Measurements from ENCODE around the gene PIK3R3.
"Not testable (repeated sequence)": the region's sequence is repeated elsewhere in the genome, so short reads cannot be mapped to it uniquely, and the experiment has no call there.

Gene PIK3R3

GRCh38 chr1:46096269-46097148 lies 35.9 kb downstream of the PIK3R3 start:
- Histone ChIP-seq H3K9me3 (ENCODE audit: control insufficient read depth, low read depth, low read length) (no peaks in the 10 kb centered on the region), H3K4me1 (ENCODE audit: control insufficient read depth, low read depth, low read length) (no peaks in the 10 kb centered on the region), H3K4me3 (ENCODE audit: low read length) (no peak overlapping the region), H3K36me3 (ENCODE audit: control insufficient read depth, low read depth, low read length) (no peaks in the 10 kb centered on the region), H3K27ac (ENCODE audit: low read length) (no peak overlapping the region), H3K27me3 (ENCODE audit: control insufficient read depth, insufficient read depth, low read length) (no peaks in the 10 kb centered on the region), H3K9ac (ENCODE audit: low read length) (no peak overlapping the region)

- H3K27ac ChIP-seq (ENCODE audit: low read length); H3K4me1 ChIP-seq (ENCODE audit: control insufficient read depth, low read depth, low read length); H3K4me3 ChIP-seq (ENCODE audit: low read length); H3K9me3 ChIP-seq (ENCODE audit: control insufficient read depth, low read depth, low read length); H3K27me3 ChIP-seq (ENCODE audit: control insufficient read depth, insufficient read depth, low read length); H3K36me3 ChIP-seq (ENCODE audit: control insufficient read depth, low read depth, low read length); H3K9ac ChIP-seq (ENCODE audit: low read length): not testable (repeated sequence)
Measured at GRCh38 chr1:46095110-46095509, 37.3 kb downstream of the PIK3R3 start.

- no peaks in the 10 kb centered on the region for H3K9me3 ChIP-seq (ENCODE audit: control insufficient read depth, low read depth, low read length)
- H3K36me3 ChIP-seq (ENCODE audit: control insufficient read depth, low read depth, low read length) = no peaks in the 10 kb centered on the region
- H3K27ac ChIP-seq (ENCODE audit: low read length) = no peak overlapping the region
- no peak overlapping the region for H3K4me3 ChIP-seq (ENCODE audit: low read length)
- no peak overlapping the region for H3K9ac ChIP-seq (ENCODE audit: low read length)
- H3K4me1 ChIP-seq (ENCODE audit: control insufficient read depth, low read depth, low read length) = no peaks in the 10 kb centered on the region
- no peaks in the 10 kb centered on the region for H3K27me3 ChIP-seq (ENCODE audit: control insufficient read depth, insufficient read depth, low read length)
Measured at GRCh38 chr1:46094471-46095005, 37.9 kb downstream of the PIK3R3 start.

GRCh38 chr1:46093832-46094231 lies 38.6 kb downstream of the PIK3R3 start:
- H3K9me3 ChIP-seq (ENCODE audit: control insufficient read depth, low read depth, low read length); H3K4me1 ChIP-seq (ENCODE audit: control insufficient read depth, low read depth, low read length); H3K27me3 ChIP-seq (ENCODE audit: control insufficient read depth, insufficient read depth, low read length); H3K36me3 ChIP-seq (ENCODE audit: control insufficient read depth, low read depth, low read length); H3K4me3 ChIP-seq (ENCODE audit: low read length); H3K9ac ChIP-seq (ENCODE audit: low read length); H3K27ac ChIP-seq (ENCODE audit: low read length): not testable (repeated sequence)

- no peak overlapping the region for H3K9ac ChIP-seq (ENCODE audit: low read length)
- no peak overlapping the region for H3K27ac ChIP-seq (ENCODE audit: low read length)
- no peak overlapping the region for H3K4me3 ChIP-seq (ENCODE audit: low read length)
- no peaks in the 10 kb centered on the region for H3K27me3 ChIP-seq (ENCODE audit: control insufficient read depth, insufficient read depth, low read length)
- H3K4me1 ChIP-seq (ENCODE audit: control insufficient read depth, low read depth, low read length) = no peaks in the 10 kb centered on the region
- no peaks in the 10 kb centered on the region for H3K9me3 ChIP-seq (ENCODE audit: control insufficient read depth, low read depth, low read length)
- H3K36me3 ChIP-seq (ENCODE audit: control insufficient read depth, low read depth, low read length) = no peaks in the 10 kb centered on the region
Measured at GRCh38 chr1:46087891-46088290, 44.5 kb downstream of the PIK3R3 start.

- Histone ChIP-seq H3K9me3 (ENCODE audit: control insufficient read depth, low read depth, low read length) (no peaks in the 10 kb centered on the region), H3K27me3 (ENCODE audit: control insufficient read depth, insufficient read depth, low read length) (no peaks in the 10 kb centered on the region), H3K36me3 (ENCODE audit: control insufficient read depth, low read depth, low read length) (no peaks in the 10 kb centered on the region), H3K4me3 (ENCODE audit: low read length) (no peak overlapping the region), H3K9ac (ENCODE audit: low read length) (no peak overlapping the region), H3K27ac (ENCODE audit: low read length) (no peak overlapping the region), H3K4me1 (ENCODE audit: control insufficient read depth, low read depth, low read length) (no peaks in the 10 kb centered on the region)
Measured at GRCh38 chr1:46086576-46086975, 45.9 kb downstream of the PIK3R3 start.

- H3K9me3 ChIP-seq (ENCODE audit: control insufficient read depth, low read depth, low read length) = no peaks in the 10 kb centered on the region
- no peaks in the 10 kb centered on the region for H3K36me3 ChIP-seq (ENCODE audit: control insufficient read depth, low read depth, low read length)
- no peak overlapping the region for H3K27ac ChIP-seq (ENCODE audit: low read length)
- no peak overlapping the region for H3K9ac ChIP-seq (ENCODE audit: low read length)
- no peak overlapping the region for H3K4me3 ChIP-seq (ENCODE audit: low read length)
- H3K4me1 ChIP-seq (ENCODE audit: control insufficient read depth, low read depth, low read length) = no peaks in the 10 kb centered on the region
- H3K27me3 ChIP-seq (ENCODE audit: control insufficient read depth, insufficient read depth, low read length) = no peaks in the 10 kb centered on the region
Measured at GRCh38 chr1:46084553-46085451, 47.6 kb downstream of the PIK3R3 start.

- no peaks in the 10 kb centered on the region for H3K36me3 ChIP-seq (ENCODE audit: control insufficient read depth, low read depth, low read length)
- no peak overlapping the region for H3K9ac ChIP-seq (ENCODE audit: low read length)
- no peak overlapping the region for H3K27ac ChIP-seq (ENCODE audit: low read length)
Measured at GRCh38 chr1:46083579-46083978, 48.9 kb downstream of the PIK3R3 start.

GRCh38 chr1:46081619-46082018 lies 50.8 kb downstream of the PIK3R3 start:
- Histone ChIP-seq H3K27me3 (ENCODE audit: control insufficient read depth, insufficient read depth, low read length) (no peaks in the 10 kb centered on the region), H3K9me3 (ENCODE audit: control insufficient read depth, low read depth, low read length) (no peaks in the 10 kb centered on the region), H3K9ac (ENCODE audit: low read length) (no peak overlapping the region), H3K4me1 (ENCODE audit: control insufficient read depth, low read depth, low read length) (no peaks in the 10 kb centered on the region), H3K36me3 (ENCODE audit: control insufficient read depth, low read depth, low read length) (peaks cover 2% of the 10 kb centered on the region), H3K4me3 (ENCODE audit: low read length) (no peak overlapping the region), H3K27ac (ENCODE audit: low read length) (no peak overlapping the region)

More at GRCh38 chr1:46083579-46083978, 48.9 kb downstream of the PIK3R3 start:
- no peaks in the 10 kb centered on the region for H3K9me3 ChIP-seq (ENCODE audit: control insufficient read depth, low read depth, low read length)
- H3K27me3 ChIP-seq (ENCODE audit: control insufficient read depth, insufficient read depth, low read length) = no peaks in the 10 kb centered on the region
- H3K4me1 ChIP-seq (ENCODE audit: control insufficient read depth, low read depth, low read length) = no peaks in the 10 kb centered on the region
- H3K4me3 ChIP-seq (ENCODE audit: low read length) = no peak overlapping the region

- no peaks in the 10 kb centered on the region for H3K9me3 ChIP-seq (ENCODE audit: control insufficient read depth, low read depth, low read length)
- no peaks in the 10 kb centered on the region for H3K4me1 ChIP-seq (ENCODE audit: control insufficient read depth, low read depth, low read length)
- no peak overlapping the region for H3K27ac ChIP-seq (ENCODE audit: low read length)
- H3K4me3 ChIP-seq (ENCODE audit: low read length) = no peak overlapping the region
- no peaks in the 10 kb centered on the region for H3K27me3 ChIP-seq (ENCODE audit: control insufficient read depth, insufficient read depth, low read length)
- peaks cover 2% of the 10 kb centered on the region for H3K36me3 ChIP-seq (ENCODE audit: control insufficient read depth, low read depth, low read length)
- H3K9ac ChIP-seq (ENCODE audit: low read length) = no peak overlapping the region
Measured at GRCh38 chr1:46081206-46081605, 51.2 kb downstream of the PIK3R3 start.

GRCh38 chr1:46080257-46080656 lies 52.2 kb downstream of the PIK3R3 start:
- Histone ChIP-seq H3K9me3 (ENCODE audit: control insufficient read depth, low read depth, low read length) (no peaks in the 10 kb centered on the region), H3K4me3 (ENCODE audit: low read length) (no peak overlapping the region), H3K9ac (ENCODE audit: low read length) (no peak overlapping the region), H3K36me3 (ENCODE audit: control insufficient read depth, low read depth, low read length) (peaks cover 6% of the 10 kb centered on the region), H3K4me1 (ENCODE audit: control insufficient read depth, low read depth, low read length) (no peaks in the 10 kb centered on the region), H3K27ac (ENCODE audit: low read length) (no peak overlapping the region), H3K27me3 (ENCODE audit: control insufficient read depth, insufficient read depth, low read length) (no peaks in the 10 kb centered on the region)

All from iPS-18a (cell line).